Panc1 (cell line): ENCODE measurements around the gene MRPS16. TPM values are rescaled to one million over a fixed set of nuclear protein-coding genes. Genes with fewer than 3 reads are reported as not detected.

ENCODE experiments used
- ATAC-seq: fragments of 200-7000 bp; cut with Tn5 transposase; 2 replicates; pipeline ENCODE4 v1.9.1; 2020; ENCODE audit warnings: mild to moderate bottlenecking, moderate library complexity
- BruUV-seq: library from RNA; stranded (reverse); fragments of 400-500 nt; replicated peaks from 2 replicates; lab custom pipeline; 2021; lab: Mats Ljungman, UMichigan
- CTCF ChIA-PET: fragments of 300-600 bp; sonication (Branson Sonifier 250); formaldehyde crosslinking; loops from one replicate; lab custom pipeline; 2022; ENCODE audit warnings: antibody characterized with exemption; lab: Charles Lee
- POLR2A ChIA-PET: fragments of 300-600 bp; sonication (Branson Sonifier 250); formaldehyde crosslinking; loops from one replicate; lab custom pipeline; 2022; ENCODE audit warnings: antibody characterized with exemption; lab: Charles Lee
- DNase-seq: peaks from one replicate; pipeline ENCODE4 v3.0.0-alpha.2; 2010; ENCODE audit warnings: low read depth, low spot score
- H3K27ac ChIP-seq: 2 replicates; pipeline ENCODE4 v1.5.1; 2011; ENCODE audit warnings: mild to moderate bottlenecking, low read length, inconsistent platforms
- H3K27me3 ChIP-seq: fragments of 200-500 bp; sonication (Bioruptor generic); 2 replicates; pipeline ENCODE4 v1.6.0; 2014; ENCODE audit warnings: low read length, inconsistent platforms; ENCODE audit not compliant: control insufficient read depth, insufficient read depth
- H3K36me3 ChIP-seq: fragments of 200-500 bp; sonication (Bioruptor generic); 2 replicates; pipeline ENCODE4 v1.5.1; 2014; ENCODE audit warnings: inconsistent platforms, mild to moderate bottlenecking, low read length, moderate library complexity; ENCODE audit not compliant: control insufficient read depth, insufficient read depth
- H3K4me1 ChIP-seq: 2 replicates; pipeline ENCODE4 v1.5.1; 2011; ENCODE audit warnings: inconsistent platforms, mild to moderate bottlenecking, low read length, moderate library complexity; ENCODE audit not compliant: control insufficient read depth, insufficient read depth
- H3K4me3 ChIP-seq, 2 experiments: 2 replicates each; pipeline ENCODE4 v1.5.1; 2011 to 2012; ENCODE audit warnings: low read depth in 2 of 2, low read length in 2 of 2, mild to moderate bottlenecking in 2 of 2, inconsistent platforms in 1 of 2, moderate library complexity in 1 of 2
- H3K9me3 ChIP-seq: fragments of 200-500 bp; sonication (Bioruptor generic); 2 replicates; pipeline ENCODE4 v1.5.1; 2014; ENCODE audit warnings: low read depth, mild to moderate bottlenecking, inconsistent platforms, low read length, moderate library complexity; ENCODE audit not compliant: control insufficient read depth, insufficient read depth
- POLR2AphosphoS5 ChIP-seq: IDR thresholded peaks from 2 replicates; pipeline ENCODE4 v1.6.1; 2012; ENCODE audit warnings: mild to moderate bottlenecking, low read depth, low read length, moderate library complexity
- SIN3A ChIP-seq: IDR thresholded peaks from 2 replicates; pipeline ENCODE4 v1.6.1; 2012; ENCODE audit warnings: low read depth, mild to moderate bottlenecking, low read length, moderate library complexity, borderline replicate concordance; ENCODE audit not compliant: insufficient read depth
- TCF7L2 ChIP-seq: IDR thresholded peaks from 2 replicates; pipeline ENCODE4 v1.6.1; 2011; ENCODE audit warnings: mild to moderate bottlenecking, low read depth, low read length, inconsistent platforms
- in situ Hi-C: cut with HindIII; loops from 2 replicates; pipeline ENCODE4 v1.10.0; 2016; ENCODE audit warnings: low sequenced_read_pairs, low pct_unique_long_range_greater_than_20kb
- intact Hi-C: fragments of 100-400 bp; cut with micrococcal nuclease; formaldehyde crosslinking; loops from one replicate; pipeline ENCODE4 v1.10.0; 2022; ENCODE audit not compliant: unreplicated experiment
- total RNA-seq: library from RNA; stranded (reverse); gene quantifications from one replicate; pipeline ENCODE4 v1.2.1, GENCODE V29; 2021; ENCODE audit not compliant: unreplicated experiment
- TF ChIP-seq, protein P1 (sequence below), 2 experiments: IDR thresholded peaks; 2 replicates each; pipeline ENCODE4 v1.6.1; 2011 to 2012; ENCODE audit warnings: low read depth in 2 of 2, control low read depth in 1 of 2, low read length in 1 of 2, mild to moderate bottlenecking in 1 of 2, moderate library complexity in 1 of 2; ENCODE audit not compliant: insufficient read depth in 1 of 2
- TF ChIP-seq, protein P2 (sequence below): fragments of 450-650 bp; IDR thresholded peaks from 2 replicates; pipeline ENCODE4 v1.5.1; 2017; ENCODE audit warnings: mild to moderate bottlenecking

Gene MRPS16
- total RNA-seq, 1 experiment from 2014 or later, result 199 TPM

DNA sequence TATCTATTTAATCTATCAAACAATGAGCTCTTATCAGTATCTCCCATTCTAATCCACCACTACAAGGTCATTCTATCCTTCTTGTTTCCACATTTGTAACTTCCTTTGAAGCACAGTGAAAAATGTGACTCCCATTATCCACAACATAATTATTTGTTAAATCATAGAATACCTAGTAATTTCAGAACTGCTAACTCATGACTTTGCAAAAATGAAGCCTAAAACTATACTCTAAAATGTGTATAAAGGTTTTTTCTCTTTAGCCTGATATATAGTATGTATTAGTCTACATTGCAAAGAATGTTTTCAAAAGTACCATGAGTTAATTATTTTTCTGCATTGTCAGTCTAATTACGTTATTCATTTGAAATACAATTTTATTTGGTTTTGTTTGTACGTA is 12.0 kb upstream of the MRPS16 start:
- Histone ChIP-seq H3K27ac (no peak overlapping the region), H3K27me3 (peaks cover 5% of the 10 kb centered on the region; the same call in 1 of the 2 replicates), H3K4me3 (no peak overlapping the region), H3K36me3 (no peaks in the 10 kb centered on the region), H3K4me1 (no peaks in the 10 kb centered on the region; the same call in 1 of the 2 replicates), H3K9me3 (0 out of 2 replicates have a peak, but pooled peaks cover 3% of the 10 kb centered on the region)
- BruUV-seq, result no TSS peak
- CTCF ChIA-PET, result interaction anchor here (0.7 to 0.9 kb wide), 4 partner anchors 12 to 297 kb away, joined by 3 to 6 read pairs (median 4); no protein-coding TSS in a partner anchor
- POLR2A ChIA-PET, result no interaction called here
- DNase-seq (no peak), ATAC-seq (no peak)
- TF ChIP-seq POLR2AphosphoS5 (no peak), TCF7L2 (no peak), SIN3A (no peak)
- TF ChIP-seq, protein P1, sequence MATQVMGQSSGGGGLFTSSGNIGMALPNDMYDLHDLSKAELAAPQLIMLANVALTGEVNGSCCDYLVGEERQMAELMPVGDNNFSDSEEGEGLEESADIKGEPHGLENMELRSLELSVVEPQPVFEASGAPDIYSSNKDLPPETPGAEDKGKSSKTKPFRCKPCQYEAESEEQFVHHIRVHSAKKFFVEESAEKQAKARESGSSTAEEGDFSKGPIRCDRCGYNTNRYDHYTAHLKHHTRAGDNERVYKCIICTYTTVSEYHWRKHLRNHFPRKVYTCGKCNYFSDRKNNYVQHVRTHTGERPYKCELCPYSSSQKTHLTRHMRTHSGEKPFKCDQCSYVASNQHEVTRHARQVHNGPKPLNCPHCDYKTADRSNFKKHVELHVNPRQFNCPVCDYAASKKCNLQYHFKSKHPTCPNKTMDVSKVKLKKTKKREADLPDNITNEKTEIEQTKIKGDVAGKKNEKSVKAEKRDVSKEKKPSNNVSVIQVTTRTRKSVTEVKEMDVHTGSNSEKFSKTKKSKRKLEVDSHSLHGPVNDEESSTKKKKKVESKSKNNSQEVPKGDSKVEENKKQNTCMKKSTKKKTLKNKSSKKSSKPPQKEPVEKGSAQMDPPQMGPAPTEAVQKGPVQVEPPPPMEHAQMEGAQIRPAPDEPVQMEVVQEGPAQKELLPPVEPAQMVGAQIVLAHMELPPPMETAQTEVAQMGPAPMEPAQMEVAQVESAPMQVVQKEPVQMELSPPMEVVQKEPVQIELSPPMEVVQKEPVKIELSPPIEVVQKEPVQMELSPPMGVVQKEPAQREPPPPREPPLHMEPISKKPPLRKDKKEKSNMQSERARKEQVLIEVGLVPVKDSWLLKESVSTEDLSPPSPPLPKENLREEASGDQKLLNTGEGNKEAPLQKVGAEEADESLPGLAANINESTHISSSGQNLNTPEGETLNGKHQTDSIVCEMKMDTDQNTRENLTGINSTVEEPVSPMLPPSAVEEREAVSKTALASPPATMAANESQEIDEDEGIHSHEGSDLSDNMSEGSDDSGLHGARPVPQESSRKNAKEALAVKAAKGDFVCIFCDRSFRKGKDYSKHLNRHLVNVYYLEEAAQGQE (IDR thresholded peaks at IDR 0.05; ENCODE audit: insufficient read depth in 1 of 2, low read depth in 2 of 2, low read length in 1 of 2), result no peak
- TF ChIP-seq, protein P2, sequence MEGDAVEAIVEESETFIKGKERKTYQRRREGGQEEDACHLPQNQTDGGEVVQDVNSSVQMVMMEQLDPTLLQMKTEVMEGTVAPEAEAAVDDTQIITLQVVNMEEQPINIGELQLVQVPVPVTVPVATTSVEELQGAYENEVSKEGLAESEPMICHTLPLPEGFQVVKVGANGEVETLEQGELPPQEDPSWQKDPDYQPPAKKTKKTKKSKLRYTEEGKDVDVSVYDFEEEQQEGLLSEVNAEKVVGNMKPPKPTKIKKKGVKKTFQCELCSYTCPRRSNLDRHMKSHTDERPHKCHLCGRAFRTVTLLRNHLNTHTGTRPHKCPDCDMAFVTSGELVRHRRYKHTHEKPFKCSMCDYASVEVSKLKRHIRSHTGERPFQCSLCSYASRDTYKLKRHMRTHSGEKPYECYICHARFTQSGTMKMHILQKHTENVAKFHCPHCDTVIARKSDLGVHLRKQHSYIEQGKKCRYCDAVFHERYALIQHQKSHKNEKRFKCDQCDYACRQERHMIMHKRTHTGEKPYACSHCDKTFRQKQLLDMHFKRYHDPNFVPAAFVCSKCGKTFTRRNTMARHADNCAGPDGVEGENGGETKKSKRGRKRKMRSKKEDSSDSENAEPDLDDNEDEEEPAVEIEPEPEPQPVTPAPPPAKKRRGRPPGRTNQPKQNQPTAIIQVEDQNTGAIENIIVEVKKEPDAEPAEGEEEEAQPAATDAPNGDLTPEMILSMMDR, result no peak
- in situ Hi-C loops (no loop called here), intact Hi-C loops (loop anchor here (10.0 kb wide), 2 partner anchors 90 to 380 kb away; partner anchors contain the start of genes CFAP70 and MYOZ1)

DNA sequence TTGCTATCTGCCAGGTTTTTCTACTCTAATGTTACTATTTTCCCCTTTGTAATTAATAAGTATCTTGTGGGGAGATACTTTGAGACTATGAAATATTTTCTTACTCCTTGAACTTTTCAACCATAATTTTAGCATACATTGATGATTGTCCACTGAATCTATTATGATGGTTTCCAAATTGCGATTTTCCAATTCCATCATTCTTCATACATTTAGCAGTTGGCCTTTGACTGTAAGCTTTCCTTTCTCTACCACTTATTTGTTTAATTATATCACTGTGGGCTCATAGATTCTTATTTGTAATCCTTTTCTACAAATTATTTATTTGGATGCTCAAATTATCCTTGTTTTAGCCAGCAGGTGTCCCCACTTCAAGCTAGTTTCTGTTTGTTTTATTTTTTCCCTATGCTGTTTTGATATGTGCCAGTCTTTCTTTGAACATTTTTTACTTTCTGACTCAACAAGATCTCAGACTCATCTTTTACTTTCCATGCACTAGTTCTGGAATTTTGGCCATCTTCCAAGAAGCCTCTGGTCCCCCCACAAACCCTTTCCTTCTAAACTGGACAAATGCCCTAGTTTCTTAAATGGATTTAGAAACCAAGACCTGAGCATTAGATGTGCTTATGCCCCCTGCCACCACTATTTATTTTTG is 11.4 kb upstream of the MRPS16 start:
- BruUV-seq, result no TSS peak
- Histone ChIP-seq H3K36me3 (no peaks in the 10 kb centered on the region), H3K27ac (no peak overlapping the region), H3K4me3 (no peak overlapping the region), H3K27me3 (peaks cover 2% of the 10 kb centered on the region; the same call in 1 of the 2 replicates), H3K9me3 (0 out of 2 replicates have a peak, but pooled peaks cover 5% of the 10 kb centered on the region), H3K4me1 (no peaks in the 10 kb centered on the region; the same call in 1 of the 2 replicates)
- POLR2A ChIA-PET, result no interaction called here
- CTCF ChIA-PET, result interaction anchor here (0.6 to 0.9 kb wide), 4 partner anchors 12 to 156 kb away, joined by 3 to 8 read pairs (median 4); no protein-coding TSS in a partner anchor
- TF ChIP-seq TCF7L2, result no peak
- TF ChIP-seq, protein P2, result peak; percentile 77; the same call in 1 of the 2 replicates
- no peak for TF ChIP-seq SIN3A
- TF ChIP-seq, protein P1 (IDR thresholded peaks at IDR 0.05; ENCODE audit: insufficient read depth in 1 of 2, low read depth in 2 of 2, low read length in 1 of 2), result no peak
- no peak for TF ChIP-seq POLR2AphosphoS5
- DNase-seq (peak; percentile 47), ATAC-seq (peak; percentile 47; the same call in 1 of the 2 replicates)
- intact Hi-C loops, result loop anchor here (10.0 kb wide), 2 partner anchors 91 to 381 kb away; partner anchors contain the start of genes CFAP70 and MYOZ1
- in situ Hi-C loops, result no loop called here
